ENCODE results near the gene LRRC23. TPM values are rescaled to one million over a fixed set of nuclear protein-coding genes. Genes with fewer than 3 reads are reported as not detected.

LRRC23 gene
- total RNA-seq, 2 donors from 2014 or later: 8.5 TPM

- Histone ChIP-seq H3K9me3 (no peaks in the 10 kb centered on the region), H3K4me3 (peak overlapping the region; percentile 14), H3K36me3 (peaks cover 4% of the 10 kb centered on the region), H3K27me3 (replicated peaks; ENCODE audit: insufficient read depth) (no peaks in the 10 kb centered on the region), H3K27ac (no peak overlapping the region), H3K4me1 (ENCODE audit: control insufficient read depth in 1 of 2, low read depth in 2 of 2) (peaks cover 10 to 30% of the 10 kb centered on the region in 2 donors)
- TF ChIP-seq, protein P1, sequence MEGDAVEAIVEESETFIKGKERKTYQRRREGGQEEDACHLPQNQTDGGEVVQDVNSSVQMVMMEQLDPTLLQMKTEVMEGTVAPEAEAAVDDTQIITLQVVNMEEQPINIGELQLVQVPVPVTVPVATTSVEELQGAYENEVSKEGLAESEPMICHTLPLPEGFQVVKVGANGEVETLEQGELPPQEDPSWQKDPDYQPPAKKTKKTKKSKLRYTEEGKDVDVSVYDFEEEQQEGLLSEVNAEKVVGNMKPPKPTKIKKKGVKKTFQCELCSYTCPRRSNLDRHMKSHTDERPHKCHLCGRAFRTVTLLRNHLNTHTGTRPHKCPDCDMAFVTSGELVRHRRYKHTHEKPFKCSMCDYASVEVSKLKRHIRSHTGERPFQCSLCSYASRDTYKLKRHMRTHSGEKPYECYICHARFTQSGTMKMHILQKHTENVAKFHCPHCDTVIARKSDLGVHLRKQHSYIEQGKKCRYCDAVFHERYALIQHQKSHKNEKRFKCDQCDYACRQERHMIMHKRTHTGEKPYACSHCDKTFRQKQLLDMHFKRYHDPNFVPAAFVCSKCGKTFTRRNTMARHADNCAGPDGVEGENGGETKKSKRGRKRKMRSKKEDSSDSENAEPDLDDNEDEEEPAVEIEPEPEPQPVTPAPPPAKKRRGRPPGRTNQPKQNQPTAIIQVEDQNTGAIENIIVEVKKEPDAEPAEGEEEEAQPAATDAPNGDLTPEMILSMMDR (IDR thresholded peaks at IDR 0.05): no peak
- no peak for ATAC-seq (ENCODE audit: insufficient number of reproducible peaks, low FRiP score, low read depth)
- no peak for DNase-seq (ENCODE audit: low spot score)
Measured at GRCh38 chr12:6923003-6923732, 18.5 kb downstream of the LRRC23 start.

DNA sequence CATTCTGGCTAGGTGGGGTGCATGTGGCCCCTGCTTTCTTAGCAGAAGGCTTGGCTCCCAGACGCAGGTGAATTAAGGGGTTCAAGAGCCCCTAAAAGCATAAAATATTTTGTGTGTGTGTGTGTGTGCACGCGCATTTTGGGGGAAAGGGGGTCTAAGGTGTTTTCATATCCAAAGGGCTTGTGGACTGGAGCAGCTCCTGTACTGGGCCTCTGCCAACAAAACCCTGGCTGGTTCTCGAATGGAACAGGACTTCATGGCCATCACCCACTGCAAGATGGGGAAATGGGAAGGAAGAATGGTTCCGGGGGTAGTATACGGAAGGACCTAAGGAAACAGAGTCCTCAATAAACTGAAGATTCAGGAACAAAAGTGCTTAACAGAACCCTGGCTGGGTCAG is 19.2 kb downstream of the LRRC23 start:
- Histone ChIP-seq H3K4me3 (no peak overlapping the region), H3K27ac (peak overlapping the region in 1 of 2 donors; percentile 97), H3K4me1 (ENCODE audit: control insufficient read depth in 1 of 2, low read depth in 2 of 2) (peaks cover 10 to 30% of the 10 kb centered on the region in 2 donors), H3K9me3 (no peaks in the 10 kb centered on the region), H3K27me3 (replicated peaks; ENCODE audit: insufficient read depth) (no peaks in the 10 kb centered on the region), H3K36me3 (peaks cover 4% of the 10 kb centered on the region)
- TF ChIP-seq, protein P1 (IDR thresholded peaks at IDR 0.05): no peak
- ATAC-seq (ENCODE audit: insufficient number of reproducible peaks, low FRiP score, low read depth) (no peak), DNase-seq (ENCODE audit: low spot score) (no peak)

DNA sequence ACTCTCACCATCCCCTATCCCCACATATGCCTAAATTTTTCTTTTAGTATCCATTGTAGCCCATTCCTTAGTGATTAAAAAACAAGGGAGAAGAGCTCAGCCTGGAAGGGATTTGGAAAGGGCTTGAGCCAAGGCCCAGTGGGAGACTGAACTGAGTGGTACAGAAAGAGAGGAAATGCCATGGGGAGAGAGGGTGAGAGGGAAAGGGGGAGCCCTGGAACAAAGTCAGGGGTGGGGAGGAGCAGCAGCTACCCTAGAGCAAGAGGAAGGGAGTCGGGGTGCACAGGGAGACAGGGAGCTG is 20.6 kb downstream of the LRRC23 start:
- H3K9me3 ChIP-seq: no peaks in the 10 kb centered on the region
- TF ChIP-seq, protein P1 (IDR thresholded peaks at IDR 0.05): no peak
- H3K4me1 ChIP-seq (ENCODE audit: control insufficient read depth in 1 of 2, low read depth in 2 of 2): peaks cover 18 to 40% of the 10 kb centered on the region in 2 donors
- ATAC-seq (ENCODE audit: insufficient number of reproducible peaks, low FRiP score, low read depth) (no peak), DNase-seq (ENCODE audit: low spot score) (no peak)
- H3K4me3 ChIP-seq: peak overlapping the region; percentile 95
- no peaks in the 10 kb centered on the region for H3K36me3 ChIP-seq
- peak overlapping the region; percentile 96 to 97 for H3K27ac ChIP-seq
- H3K27me3 ChIP-seq (replicated peaks; ENCODE audit: insufficient read depth): no peaks in the 10 kb centered on the region

GRCh38 chr12:6925540-6926279 is 21.1 kb downstream of the LRRC23 start:
- no peaks in the 10 kb centered on the region for H3K27me3 ChIP-seq (replicated peaks; ENCODE audit: insufficient read depth)
- DNase-seq (ENCODE audit: low spot score): no peak
- peak; percentile 88 for ATAC-seq (ENCODE audit: insufficient number of reproducible peaks, low FRiP score, low read depth)
- H3K9me3 ChIP-seq: no peaks in the 10 kb centered on the region
- H3K27ac ChIP-seq: peak overlapping the region; percentile 96 to 97
- no peaks in the 10 kb centered on the region for H3K36me3 ChIP-seq
- TF ChIP-seq, protein P1 (IDR thresholded peaks at IDR 0.05): no peak
- peak overlapping the region; percentile 95 for H3K4me3 ChIP-seq
- H3K4me1 ChIP-seq (ENCODE audit: control insufficient read depth in 1 of 2, low read depth in 2 of 2): peaks cover 18 to 45% of the 10 kb centered on the region in 2 donors

- Histone ChIP-seq H3K9me3 (no peaks in the 10 kb centered on the region), H3K36me3 (no peaks in the 10 kb centered on the region), H3K4me3 (peak within 1 kb of the TSS; percentile 95), H3K27ac (peak within 1 kb of the TSS; percentile 96 to 97), H3K4me1 (ENCODE audit: control insufficient read depth in 1 of 2, low read depth in 2 of 2) (peaks cover 29 to 63% of the 10 kb centered on the region in 2 donors), H3K27me3 (replicated peaks; ENCODE audit: insufficient read depth) (no peaks in the 10 kb centered on the region)
- DNase-seq (ENCODE audit: low spot score) (no peak), ATAC-seq (ENCODE audit: insufficient number of reproducible peaks, low FRiP score, low read depth) (peak; percentile 52)
- TF ChIP-seq, protein P1 (IDR thresholded peaks at IDR 0.05): no peak
Measured at GRCh38 chr12:6927379-6928021, 22.9 kb downstream of the LRRC23 start, which contains the start of gene ATN1. Gene ATN1 (plus strand): TSS chr12:6927959. CDS start chr12:6934002, 6,043 bp downstream.
